ENCODE measurements around the gene PTPN20. TPM values are rescaled to one million over a fixed set of nuclear protein-coding genes. Genes with fewer than 3 reads are reported as not detected.

Gene PTPN20
- total and polyA plus RNA-seq, 4 donors: 0.57 to 7.2 (median 1.7) TPM

- H3K4me1 ChIP-seq (ENCODE audit: control insufficient read depth in 5 of 5, insufficient read depth in 5 of 5, low read length in 5 of 5): peaks cover 0 to 25% (median 12%) of the 10 kb centered on the region in 5 donors
- WGBS, 2 donors: 83 to 89% methylated on average over 7 of the region's 7 CpGs
- no peak overlapping the region for H3K4me3 ChIP-seq
- no peaks in the 10 kb centered on the region for H3K9me3 ChIP-seq (ENCODE audit: control insufficient read depth in 4 of 4, insufficient read depth in 3 of 4, low read length in 3 of 4)
- no peaks in the 10 kb centered on the region for H3K27me3 ChIP-seq (ENCODE audit: control insufficient read depth in 3 of 3, insufficient read depth in 3 of 3, low read length in 2 of 3)
- no peak for TF ChIP-seq CTCF (IDR thresholded peaks at IDR 0.05; ENCODE audit: control extremely low read depth, extremely low read depth)
- no peaks in the 10 kb centered on the region for H3K36me3 ChIP-seq (ENCODE audit: control insufficient read depth in 4 of 4, insufficient read depth in 4 of 4, low read length in 4 of 4)
- H3K27ac ChIP-seq (ENCODE audit: low read depth in 1 of 2, low read length in 1 of 2): no peak overlapping the region
- ATAC-seq (ENCODE audit: insufficient read depth, low FRiP score): no peak
- DNase-seq: no peak
- no peak overlapping the region for H3K9ac ChIP-seq (ENCODE audit: insufficient read depth in 1 of 2, low read length in 2 of 2)
Observed at GRCh38 chr10:47035171-47035818, 124.1 kb downstream of the PTPN20 start.

GRCh38 chr10:47035819-47036337 lies 124.7 kb downstream of the PTPN20 start:
- peaks cover 0 to 25% (median 12%) of the 10 kb centered on the region in 5 donors for H3K4me1 ChIP-seq (ENCODE audit: control insufficient read depth in 5 of 5, insufficient read depth in 5 of 5, low read length in 5 of 5)
- DNase-seq (no peak), ATAC-seq (ENCODE audit: insufficient read depth, low FRiP score) (no peak)
- H3K9ac ChIP-seq (ENCODE audit: insufficient read depth in 1 of 2, low read length in 2 of 2): no peak overlapping the region
- no peak overlapping the region for H3K4me3 ChIP-seq
- no peaks in the 10 kb centered on the region for H3K27me3 ChIP-seq (ENCODE audit: control insufficient read depth in 3 of 3, insufficient read depth in 3 of 3, low read length in 2 of 3)
- no peak for TF ChIP-seq CTCF (IDR thresholded peaks at IDR 0.05; ENCODE audit: control extremely low read depth, extremely low read depth)
- H3K36me3 ChIP-seq (ENCODE audit: control insufficient read depth in 4 of 4, insufficient read depth in 4 of 4, low read length in 4 of 4): no peaks in the 10 kb centered on the region
- WGBS, 2 donors: 89 to 94% methylated on average over 4 of the region's 4 CpGs
- H3K27ac ChIP-seq (ENCODE audit: low read depth in 1 of 2, low read length in 1 of 2): no peak overlapping the region
- H3K9me3 ChIP-seq (ENCODE audit: control insufficient read depth in 4 of 4, insufficient read depth in 3 of 4, low read length in 3 of 4): no peaks in the 10 kb centered on the region

- Histone ChIP-seq H3K4me1 (ENCODE audit: control insufficient read depth in 5 of 5, insufficient read depth in 5 of 5, low read length in 5 of 5) (peaks cover 0 to 29% (median 12%) of the 10 kb centered on the region in 5 donors), H3K4me3 (no peak overlapping the region), H3K9me3 (ENCODE audit: control insufficient read depth in 4 of 4, insufficient read depth in 3 of 4, low read length in 3 of 4) (no peaks in the 10 kb centered on the region), H3K27me3 (ENCODE audit: control insufficient read depth in 3 of 3, insufficient read depth in 3 of 3, low read length in 2 of 3) (no peaks in the 10 kb centered on the region), H3K9ac (ENCODE audit: insufficient read depth in 1 of 2, low read length in 2 of 2) (no peak overlapping the region), H3K36me3 (ENCODE audit: control insufficient read depth in 4 of 4, insufficient read depth in 4 of 4, low read length in 4 of 4) (no peaks in the 10 kb centered on the region), H3K27ac (ENCODE audit: low read depth in 1 of 2, low read length in 1 of 2) (no peak overlapping the region)
- ATAC-seq (ENCODE audit: insufficient read depth, low FRiP score) (no peak), DNase-seq (no peak)
- no peak for TF ChIP-seq CTCF (IDR thresholded peaks at IDR 0.05; ENCODE audit: control extremely low read depth, extremely low read depth)
- 85 to 90% methylated on average over 7 of the region's 7 CpGs for WGBS, 2 donors
Observed at GRCh38 chr10:47036771-47037170, 125.5 kb downstream of the PTPN20 start.
